GM19025 (cell line): Measurements from ENCODE around the gene KBTBD4.
A peak's percentile ranks its signal among the peaks of the same experiment; 100 is the strongest.

ENCODE experiments used
- ATAC-seq: cut with Tn5 transposase; IDR thresholded peaks from one replicate; pipeline ENCODE4 v1.9.1; 2021; ENCODE audit warnings: mild to moderate bottlenecking, low read depth, moderate library complexity; ENCODE audit not compliant: unreplicated experiment

The KBTBD4 gene

GRCh38 chr11:47578524-47579494 lies at the start of gene KBTBD4, which contains the start of gene NDUFS3:
Gene KBTBD4 (minus strand): TSS chr11:47578970. CDS start chr11:47578951, 19 bp downstream.
Gene NDUFS3 (plus strand): TSS chr11:47579074. CDS start chr11:47579092, 18 bp downstream.
- peak; percentile 92 for ATAC-seq

- no peak for ATAC-seq
Observed at GRCh38 chr11:47628026-47628425, 49.3 kb upstream of the KBTBD4 start.

GRCh38 chr11:47626234-47626633 lies 47.5 kb upstream of the KBTBD4 start:
- ATAC-seq = no peak

GRCh38 chr11:47620836-47621378 lies 42.1 kb upstream of the KBTBD4 start:
- ATAC-seq = no peak

- ATAC-seq = no peak
Observed at GRCh38 chr11:47617417-47617809, 38.6 kb upstream of the KBTBD4 start.

- no peak for ATAC-seq
Observed at GRCh38 chr11:47616726-47617416, 38.1 kb upstream of the KBTBD4 start.

- ATAC-seq = no peak
Observed at GRCh38 chr11:47615249-47615648, 36.5 kb upstream of the KBTBD4 start.

- ATAC-seq = no peak
Observed at GRCh38 chr11:47611348-47611794, 32.6 kb upstream of the KBTBD4 start.

- no peak for ATAC-seq
Observed at GRCh38 chr11:47609675-47610074, 30.9 kb upstream of the KBTBD4 start.

- ATAC-seq = no peak
Observed at GRCh38 chr11:47607380-47607779, 28.6 kb upstream of the KBTBD4 start.

- no peak for ATAC-seq
Observed at GRCh38 chr11:47606731-47607130, 28.0 kb upstream of the KBTBD4 start.

- no peak for ATAC-seq
Observed at GRCh38 chr11:47605921-47606320, 27.2 kb upstream of the KBTBD4 start.

- no peak for ATAC-seq
Observed at GRCh38 chr11:47603295-47603694, 24.5 kb upstream of the KBTBD4 start.

- ATAC-seq = no peak
Observed at GRCh38 chr11:47599902-47600301, 21.1 kb upstream of the KBTBD4 start.

GRCh38 chr11:47595967-47596366 lies 17.2 kb upstream of the KBTBD4 start:
- ATAC-seq = no peak

- ATAC-seq = no peak
Observed at GRCh38 chr11:47595029-47595428, 16.3 kb upstream of the KBTBD4 start.

- no peak for ATAC-seq
Observed at GRCh38 chr11:47593934-47594855, 15.4 kb upstream of the KBTBD4 start, which contains the start of gene C1QTNF4. Gene C1QTNF4 (minus strand): TSS chr11:47594411. CDS start chr11:47590810, 3,601 bp downstream.

- ATAC-seq = no peak
Observed at GRCh38 chr11:47593492-47593933, 14.7 kb upstream of the KBTBD4 start.

- no peak for ATAC-seq
Observed at GRCh38 chr11:47592970-47593369, 14.2 kb upstream of the KBTBD4 start.

GRCh38 chr11:47592251-47592650 lies 13.5 kb upstream of the KBTBD4 start:
- no peak for ATAC-seq
